GM19025 (cell line): ENCODE data around the gene HOXD12.

Experiments
- ATAC-seq: cut with Tn5 transposase; IDR thresholded peaks from one replicate; pipeline ENCODE4 v1.9.1; 2021; ENCODE audit warnings: mild to moderate bottlenecking, low read depth, moderate library complexity; ENCODE audit not compliant: unreplicated experiment

The HOXD12 gene

GRCh38 chr2:176130147-176130956 lies 30.8 kb downstream of the HOXD12 start:
- ATAC-seq, result no peak

DNA sequence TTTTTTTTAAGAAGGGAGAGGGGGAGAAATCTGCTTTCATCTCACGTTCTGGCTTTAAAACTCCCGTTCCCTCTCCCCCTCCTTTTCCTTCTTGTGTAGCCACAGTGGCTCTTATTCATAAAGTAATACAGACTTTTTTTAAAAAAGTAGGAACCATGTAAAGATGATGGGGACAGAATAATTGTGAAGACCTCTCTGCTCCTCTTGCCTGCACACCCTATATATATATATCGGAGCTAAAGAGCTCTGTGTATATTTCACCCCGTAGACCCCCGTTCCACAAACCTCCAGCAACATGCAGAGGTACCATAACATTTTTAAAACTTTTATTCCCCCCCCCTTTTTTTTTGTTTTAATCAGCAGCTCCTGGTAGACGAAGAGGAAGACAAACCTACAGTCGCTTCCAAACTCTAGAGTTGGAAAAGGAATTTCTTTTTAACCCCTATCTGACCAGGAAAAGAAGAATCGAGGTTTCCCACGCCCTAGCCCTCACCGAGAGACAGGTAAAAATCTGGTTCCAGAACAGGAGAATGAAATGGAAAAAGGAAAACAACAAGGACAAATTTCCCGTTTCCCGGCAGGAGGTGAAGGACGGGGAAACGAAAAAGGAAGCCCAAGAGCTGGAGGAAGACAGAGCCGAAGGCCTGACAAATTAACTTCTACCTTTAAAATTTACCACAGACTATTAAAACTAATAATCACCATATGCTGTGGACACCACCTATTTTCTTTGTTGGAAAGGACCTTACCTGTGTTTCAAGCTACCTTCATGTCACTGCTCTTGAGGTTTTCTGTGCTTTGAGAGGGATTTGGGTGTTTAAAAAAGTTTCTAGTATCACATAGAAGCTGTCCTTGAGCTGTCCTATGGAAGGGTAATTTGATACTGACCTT lies 31.6 kb downstream of the HOXD12 start:
- no peak for ATAC-seq

DNA sequence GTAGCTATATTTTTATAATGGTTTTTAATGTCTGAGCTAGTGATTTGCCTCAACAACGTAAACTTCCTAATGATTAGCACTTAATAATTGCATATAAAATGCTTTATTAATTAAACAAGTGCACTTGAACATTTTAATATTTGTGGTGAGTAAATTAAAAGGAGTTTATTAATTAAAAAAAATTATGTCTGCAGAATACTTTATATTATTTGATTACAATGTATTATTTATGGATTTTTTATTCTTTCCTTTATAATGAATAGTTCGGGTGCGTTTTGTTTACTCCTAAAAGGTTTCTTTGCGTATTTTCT lies 32.2 kb downstream of the HOXD12 start:
- ATAC-seq, result no peak

GRCh38 chr2:176132205-176133171 lies 32.9 kb downstream of the HOXD12 start:
- ATAC-seq, result no peak

DNA sequence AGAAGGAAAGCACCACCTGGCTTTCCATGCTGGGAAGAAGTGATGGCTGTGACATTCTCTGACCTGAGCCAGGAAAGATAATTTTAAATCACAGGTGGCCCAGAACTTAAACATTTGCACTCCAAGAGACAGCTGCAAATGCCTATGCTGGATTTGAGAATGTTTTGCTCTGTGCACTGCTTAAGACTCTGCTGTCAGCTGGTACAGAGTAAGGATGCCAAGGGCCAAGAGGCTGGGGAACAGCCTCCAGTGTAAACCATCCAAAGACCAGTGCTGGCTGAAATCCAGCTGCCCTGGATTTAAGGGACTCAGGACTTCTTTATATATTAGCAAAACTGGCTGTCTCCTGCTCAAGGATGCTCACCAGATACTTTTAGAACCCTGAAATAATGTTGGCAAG lies 33.8 kb downstream of the HOXD12 start:
- no peak for ATAC-seq

GRCh38 chr2:176134035-176134434 lies 34.4 kb downstream of the HOXD12 start:
- ATAC-seq, result no peak

GRCh38 chr2:176135035-176135440 lies 35.4 kb downstream of the HOXD12 start:
- no peak for ATAC-seq

DNA sequence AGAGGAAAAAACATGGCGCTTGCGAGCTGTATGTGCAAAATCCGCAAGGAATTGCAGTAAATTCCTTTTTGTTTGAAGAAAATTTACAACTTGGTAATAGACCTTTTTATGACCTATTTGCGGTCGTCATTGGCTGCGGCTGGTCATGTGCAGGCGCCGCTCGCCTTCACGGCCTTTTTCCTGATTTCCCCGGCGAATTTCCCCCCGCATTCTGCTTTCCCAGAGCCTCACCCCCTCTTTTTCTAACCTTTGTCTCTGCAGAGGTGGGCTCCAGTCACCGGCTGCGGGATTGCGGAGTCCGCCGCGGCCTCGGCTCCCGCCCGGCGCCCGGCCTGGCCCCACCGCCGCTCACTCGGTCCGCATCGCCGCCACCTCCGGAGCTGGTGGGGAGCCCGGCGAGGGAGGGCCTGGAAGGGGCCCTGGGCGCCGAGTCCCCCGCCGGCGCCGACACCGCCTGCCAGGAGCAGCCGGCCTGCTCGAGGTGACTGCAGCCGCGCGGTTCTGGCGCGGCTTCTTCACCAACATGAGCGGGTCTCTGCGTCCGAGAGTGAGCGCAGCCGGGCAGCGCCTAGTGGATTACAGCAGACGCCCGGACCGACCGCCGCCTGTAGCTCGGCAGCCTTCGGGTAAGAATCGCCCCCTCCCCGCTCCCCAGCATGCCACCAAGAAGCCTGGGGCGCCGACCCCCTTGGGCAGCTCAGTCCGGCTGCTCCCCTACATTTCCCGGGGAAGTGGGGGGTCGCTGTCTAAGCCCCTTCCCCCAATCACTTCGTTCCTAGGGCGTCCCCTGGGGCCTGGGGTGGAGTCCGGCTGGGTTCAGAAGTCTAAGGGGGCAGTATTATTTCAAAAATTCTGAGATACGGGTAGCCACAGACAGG lies 37.0 kb downstream of the HOXD12 start:
- no peak for ATAC-seq

DNA sequence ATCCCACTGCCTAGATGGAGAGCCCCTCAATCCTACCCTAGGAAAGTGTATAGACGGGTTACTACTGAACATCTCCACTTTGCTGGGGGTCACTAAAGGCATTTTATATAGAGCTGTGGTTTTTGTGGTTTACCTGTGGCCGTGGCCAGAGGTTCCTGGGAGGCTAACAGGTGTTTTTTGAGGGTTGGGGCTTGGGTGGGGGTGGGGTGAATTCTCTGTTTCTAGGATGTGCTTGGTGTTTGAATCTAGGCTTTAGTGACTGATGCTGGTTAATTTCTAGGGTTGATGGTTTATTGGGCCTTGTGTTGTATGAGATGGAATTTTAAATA lies 37.6 kb downstream of the HOXD12 start:
- ATAC-seq, result no peak

DNA sequence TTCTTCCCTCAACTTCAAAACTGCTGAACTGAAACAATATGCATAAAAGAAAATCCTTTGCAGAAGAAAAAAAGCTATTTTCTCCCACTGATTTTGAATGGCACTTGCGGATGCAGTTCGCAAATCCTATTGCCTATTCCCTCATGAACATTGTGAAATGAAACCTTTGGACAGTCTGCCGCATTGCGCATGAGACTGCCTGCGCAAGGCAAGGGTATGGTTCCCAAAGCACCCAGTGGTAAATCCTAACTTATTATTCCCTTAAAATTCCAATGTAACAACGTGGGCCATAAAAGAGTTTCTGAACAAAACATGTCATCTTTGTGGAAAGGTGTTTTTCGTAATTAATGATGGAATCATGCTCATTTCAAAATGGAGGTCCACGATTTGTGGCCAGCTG lies 38.3 kb downstream of the HOXD12 start:
- ATAC-seq, result no peak

- ATAC-seq, result no peak
Observed at GRCh38 chr2:176138526-176138922, 38.9 kb downstream of the HOXD12 start.

DNA sequence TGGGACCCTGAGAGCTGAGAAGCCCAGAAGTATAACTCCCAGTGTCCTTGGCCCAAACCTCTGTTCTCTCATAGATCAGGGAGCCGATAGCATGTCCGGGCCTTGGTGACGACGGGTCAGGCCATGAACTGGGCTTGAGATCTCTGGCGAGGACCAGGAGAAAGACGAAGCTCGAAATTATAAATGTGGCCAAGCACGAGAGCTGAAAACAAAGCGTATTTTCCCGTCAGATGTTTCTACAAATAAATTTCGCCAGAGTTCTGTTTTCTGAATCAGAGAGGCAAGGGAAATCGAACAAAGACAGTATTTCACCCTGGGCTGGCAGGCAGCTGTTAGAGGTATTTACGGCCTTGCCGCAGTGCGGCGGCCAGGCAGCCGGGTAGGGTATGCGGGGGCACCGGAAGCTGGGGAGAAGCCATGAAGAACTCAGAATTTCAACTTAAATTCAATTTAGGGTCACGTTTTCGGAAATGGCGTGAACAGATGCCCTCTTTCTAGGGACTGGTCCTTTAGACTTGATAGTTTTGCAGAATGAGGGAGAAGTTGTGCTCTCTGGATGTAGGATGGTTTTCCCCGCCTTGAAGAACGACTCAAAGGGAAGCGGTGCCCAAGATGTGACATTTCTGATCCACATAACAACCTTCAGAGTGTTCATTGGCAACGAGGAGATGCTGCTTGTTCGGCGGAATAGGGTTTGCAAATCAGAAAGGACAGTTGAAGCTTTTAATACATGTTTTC lies 39.5 kb downstream of the HOXD12 start:
- no peak for ATAC-seq

DNA sequence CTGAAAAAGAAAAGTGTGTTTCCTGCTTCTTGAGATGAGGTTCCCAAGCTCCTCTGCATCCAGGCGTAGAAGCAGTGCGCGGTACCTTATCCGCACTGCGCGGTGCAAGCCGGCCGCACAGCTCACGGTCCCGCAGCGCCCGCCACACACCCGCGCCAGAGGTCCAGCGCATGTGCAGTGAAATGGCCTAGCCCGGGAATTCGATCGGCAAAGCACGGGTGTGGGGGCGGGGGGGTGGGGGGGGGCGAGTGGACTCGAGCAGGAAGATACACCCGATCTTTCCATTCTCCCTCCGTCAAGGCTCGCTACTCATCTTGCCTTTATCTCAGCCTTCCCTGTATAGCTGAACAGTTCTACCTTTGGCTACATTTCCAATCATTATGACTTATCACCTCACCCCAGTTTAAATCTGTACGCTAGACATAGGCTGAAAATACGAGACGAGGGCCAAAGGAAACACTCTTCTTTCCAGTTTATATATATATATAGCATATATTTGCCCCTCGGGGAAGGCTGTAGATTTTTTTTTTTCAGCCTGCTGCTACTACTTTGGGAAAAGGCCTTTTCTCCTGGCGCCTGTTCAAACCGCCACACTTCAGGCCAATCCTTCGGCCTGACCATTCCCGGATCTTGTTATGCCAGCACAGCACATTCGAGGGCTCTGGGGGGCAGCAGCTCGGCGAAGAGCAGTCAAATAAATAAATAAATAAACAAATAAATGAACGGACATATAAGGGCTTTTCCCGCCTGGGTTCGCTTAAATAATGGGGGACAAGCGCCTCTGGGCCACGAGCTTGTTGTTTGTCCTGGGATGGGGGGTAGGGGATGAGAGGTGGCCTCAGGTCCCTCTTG lies 40.3 kb downstream of the HOXD12 start:
- no peak for ATAC-seq

DNA sequence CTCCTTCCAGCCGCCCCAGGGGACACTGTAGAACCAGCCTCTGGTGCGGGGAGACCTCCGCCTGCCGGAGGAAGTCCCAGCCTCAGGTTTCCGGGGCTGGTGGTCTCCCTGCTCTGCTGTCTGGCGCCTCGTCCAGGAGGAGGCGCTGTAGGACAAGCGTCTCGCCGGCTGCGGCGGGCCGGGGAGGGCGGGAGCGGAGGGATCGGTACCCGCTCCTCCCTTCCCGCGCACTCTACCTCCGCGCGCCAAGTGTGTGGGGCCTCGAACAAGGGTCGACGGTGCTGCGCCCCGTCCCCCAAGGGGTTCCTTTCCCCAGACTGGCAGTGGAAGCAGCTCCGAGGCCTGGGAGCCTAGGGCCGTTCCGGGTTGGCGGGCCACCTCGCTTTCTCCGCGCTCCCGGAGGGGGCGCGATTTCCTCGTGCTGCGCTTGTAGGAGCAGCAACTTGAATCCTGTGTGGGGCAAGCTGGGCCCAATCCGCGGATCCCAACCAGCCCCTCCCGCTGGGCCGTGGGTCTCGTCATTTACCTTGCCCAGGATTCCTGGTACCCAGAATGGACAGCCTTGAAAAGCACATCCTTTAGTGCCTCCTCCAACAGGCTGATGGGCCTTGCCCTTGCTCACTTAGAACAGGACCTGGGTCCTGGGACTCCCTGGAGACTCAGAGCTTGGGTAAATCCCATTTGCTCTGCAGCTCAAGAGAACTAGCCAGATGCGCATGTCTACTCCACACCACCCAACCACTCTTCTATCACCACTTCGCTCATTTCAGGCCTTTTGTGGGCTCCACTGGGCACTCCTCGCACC lies 41.1 kb downstream of the HOXD12 start:
- ATAC-seq, result peak; percentile 88

GRCh38 chr2:176142281-176142680 lies 42.7 kb downstream of the HOXD12 start:
- no peak for ATAC-seq

DNA sequence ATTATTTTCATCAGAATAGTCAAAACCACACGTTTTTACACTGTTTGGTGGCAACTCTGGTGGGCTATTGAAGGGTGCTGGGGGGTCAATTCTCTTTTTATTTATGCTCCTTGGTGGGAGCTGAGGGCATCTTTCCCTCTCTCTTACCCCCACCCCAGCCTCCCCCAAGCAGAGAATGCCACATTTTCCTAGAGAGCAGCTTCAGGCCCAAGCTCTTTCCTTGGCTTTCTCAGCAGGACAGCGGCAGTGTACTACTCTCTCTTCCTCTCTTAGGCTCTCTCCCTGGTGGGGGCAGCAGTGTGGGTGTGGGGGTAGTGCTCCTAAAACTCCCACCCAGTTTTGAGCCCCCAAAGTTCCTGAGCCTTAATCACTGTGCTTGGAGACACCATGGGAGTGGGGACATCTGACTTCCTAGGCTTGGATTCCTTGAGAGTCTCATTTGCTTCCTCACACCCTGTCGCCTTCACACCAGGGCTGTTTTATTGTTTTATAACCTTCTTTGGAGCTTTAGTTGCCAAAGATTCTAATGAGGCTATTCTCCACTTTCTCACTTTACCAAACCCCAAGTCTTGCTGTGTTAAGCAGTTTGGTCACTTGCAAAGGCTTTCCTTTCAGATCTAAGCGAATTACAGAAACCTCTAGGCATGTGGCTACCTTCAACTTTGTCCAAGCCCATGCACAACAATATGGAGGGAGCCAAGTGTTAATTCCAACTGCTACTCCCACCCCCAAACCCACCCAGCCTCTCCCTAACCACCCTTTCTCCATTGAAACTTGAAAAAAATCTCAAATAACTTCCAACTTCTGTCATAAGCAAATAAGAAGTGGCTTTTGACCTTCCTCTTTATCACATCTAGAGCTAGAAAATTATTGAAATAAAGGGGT lies 45.7 kb downstream of the HOXD12 start:
- no peak for ATAC-seq

DNA sequence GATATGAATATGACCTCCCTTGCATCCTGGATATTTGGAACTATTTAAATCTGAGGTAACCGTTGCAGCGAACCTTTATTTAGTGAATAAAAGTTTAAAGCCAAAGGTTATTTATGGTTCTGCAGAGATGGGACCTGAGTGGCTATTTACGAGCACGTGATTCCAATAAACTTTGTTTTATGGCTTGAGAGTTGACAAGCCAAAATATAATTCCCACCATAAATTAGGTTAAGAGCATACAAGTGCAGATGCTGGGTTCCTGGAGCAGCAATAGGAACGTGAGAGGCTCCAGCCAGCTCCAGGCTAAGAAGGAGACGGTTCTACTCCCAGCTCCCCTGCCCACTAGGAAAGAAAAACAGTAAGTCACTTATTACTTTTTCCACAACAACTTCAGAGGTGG lies 46.5 kb downstream of the HOXD12 start:
- ATAC-seq, result no peak
